SK-N-SH (cell line): ENCODE data around the gene CNNM3.

Experiments
- NRF1 ChIP-seq: IDR thresholded peaks from 2 replicates; pipeline ENCODE4 v1.6.1; 2012; ENCODE audit warnings: low read depth, mild to moderate bottlenecking, low read length
- REST ChIP-seq: IDR thresholded peaks from 2 replicates; pipeline ENCODE4 v1.6.1; 2012; ENCODE audit warnings: mild to moderate bottlenecking, low read depth, low read length, moderate library complexity
- TEAD4 ChIP-seq: IDR thresholded peaks from 2 replicates; pipeline ENCODE4 v1.4.0; 2012; ENCODE audit warnings: mild to moderate bottlenecking, borderline replicate concordance; ENCODE audit not compliant: insufficient read depth

GRCh38 chr2:96799623-96799935, 16.5 kb upstream of the CNNM3 start:
- TF ChIP-seq NRF1 (no peak), REST (no peak), TEAD4 (no peak)
